RKO (cell line): ENCODE results near the gene YKT6.
A peak's percentile ranks its signal among the peaks of the same experiment; 100 is the strongest.
"Not testable (repeated sequence)": the region's sequence is repeated elsewhere in the genome, so short reads cannot be mapped to it uniquely, and the experiment has no call there.

ENCODE experiments used
- DNase-seq: peaks from one replicate; pipeline ENCODE4 v3.0.0-alpha.2; 2016; ENCODE audit warnings: low spot score

Gene YKT6

DNA sequence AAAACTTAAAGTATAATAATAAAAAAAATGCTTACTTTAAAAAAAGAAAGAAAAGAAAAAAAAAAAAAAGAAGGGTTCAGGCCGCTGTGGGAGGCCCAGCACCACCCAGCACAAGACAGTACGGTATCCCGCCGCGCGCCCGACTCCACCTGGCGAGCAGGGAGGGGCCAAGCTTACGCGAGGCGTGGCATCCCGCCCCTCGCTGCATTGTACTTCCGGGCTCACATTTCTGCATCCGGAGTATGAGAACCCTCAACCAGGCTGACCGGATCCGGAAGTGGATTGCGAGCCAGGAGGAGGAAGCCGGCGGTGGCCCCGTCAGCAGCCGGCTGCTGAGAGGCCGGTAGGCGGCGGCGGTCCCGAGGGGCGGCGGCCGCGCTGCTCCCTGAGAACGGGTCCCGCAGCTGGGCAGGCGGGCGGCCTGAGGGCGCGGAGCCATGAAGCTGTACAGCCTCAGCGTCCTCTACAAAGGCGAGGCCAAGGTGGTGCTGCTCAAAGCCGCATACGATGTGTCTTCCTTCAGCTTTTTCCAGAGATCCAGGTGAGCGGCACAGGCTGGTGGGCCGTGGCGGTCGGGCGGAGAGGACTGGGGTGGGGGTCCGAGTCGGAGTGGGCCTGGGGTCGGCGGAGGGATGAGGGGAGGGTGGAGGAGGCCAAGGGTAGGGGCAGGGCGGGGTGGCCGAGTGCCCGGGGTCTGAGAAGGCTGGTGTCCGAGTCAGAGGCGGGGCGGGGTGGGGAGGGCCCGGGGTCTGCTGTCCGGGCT is at the start of gene YKT6:
YKT6 (plus strand) TSS at position 280 of the 763 bp plus-strand sequence; CDS start at position 438, 158 bp downstream.
- peak; percentile 96 for DNase-seq

DNA sequence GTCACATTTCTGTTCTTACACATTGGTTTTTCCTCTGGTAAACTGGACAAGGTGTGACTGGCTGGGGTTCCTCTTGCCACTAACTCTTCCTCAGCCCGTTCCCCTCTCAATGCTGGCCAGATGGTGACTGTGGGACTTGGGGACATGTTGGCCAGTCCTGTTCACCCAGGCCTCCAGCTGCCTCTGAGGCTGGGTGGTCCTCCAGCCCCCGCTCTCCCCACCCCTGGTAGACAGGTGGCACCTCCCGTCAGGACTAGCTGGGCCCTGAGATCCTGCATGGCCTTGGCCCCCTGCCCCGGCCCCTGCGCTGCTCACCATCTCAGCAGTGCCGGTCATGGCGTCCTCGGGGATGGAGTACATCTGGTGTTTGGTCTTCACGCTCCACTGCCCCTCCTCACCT is 48.8 kb upstream of the YKT6 start:
- no peak for DNase-seq

DNA sequence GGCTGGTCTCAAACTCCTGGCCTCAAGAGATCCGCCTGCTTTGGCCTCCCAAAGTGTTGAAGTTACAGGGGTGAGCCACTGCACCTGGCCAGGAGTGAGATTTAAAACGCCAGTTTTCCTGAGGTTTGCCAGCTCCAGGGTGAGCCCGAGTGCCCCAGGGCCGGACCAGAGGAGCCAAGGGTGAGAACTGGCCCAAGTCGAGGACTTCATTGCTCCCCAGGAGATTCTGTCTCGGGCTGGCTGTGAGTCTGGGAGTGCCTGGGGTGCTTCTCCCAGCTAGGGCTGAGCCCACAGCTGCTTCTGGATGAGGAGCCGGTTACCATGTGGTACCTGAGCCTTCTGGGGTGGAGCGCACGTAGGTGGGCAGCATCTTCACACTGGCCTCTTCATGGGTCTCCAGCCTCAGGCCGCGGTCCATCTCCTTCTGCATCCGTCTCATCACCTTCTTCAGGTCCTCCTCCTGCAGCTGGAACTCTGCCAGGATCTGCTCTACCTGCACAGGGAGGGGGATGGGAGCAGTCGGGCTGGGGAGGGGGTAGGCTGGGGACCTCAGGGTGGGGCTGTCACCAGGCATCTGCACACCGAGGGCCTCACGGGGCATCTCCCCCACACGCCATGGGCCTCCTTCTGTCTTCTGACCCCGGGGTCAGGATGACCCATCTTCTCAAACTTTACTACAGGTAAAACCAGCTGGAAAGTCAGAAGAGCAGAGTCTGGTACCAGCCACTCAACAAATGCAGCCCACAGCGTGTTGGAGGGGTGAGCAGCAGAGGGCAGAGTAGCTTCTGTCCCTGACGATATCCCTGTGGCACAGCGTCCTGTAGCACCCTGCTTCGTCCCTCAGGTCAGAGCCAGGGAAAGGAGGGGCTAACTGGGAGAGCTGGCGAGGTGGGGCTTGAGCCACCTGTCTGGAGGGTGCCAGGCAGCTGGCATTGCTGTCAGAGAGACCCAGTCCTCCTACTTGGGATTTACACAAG is 47.5 kb upstream of the YKT6 start:
- DNase-seq = no peak

DNA sequence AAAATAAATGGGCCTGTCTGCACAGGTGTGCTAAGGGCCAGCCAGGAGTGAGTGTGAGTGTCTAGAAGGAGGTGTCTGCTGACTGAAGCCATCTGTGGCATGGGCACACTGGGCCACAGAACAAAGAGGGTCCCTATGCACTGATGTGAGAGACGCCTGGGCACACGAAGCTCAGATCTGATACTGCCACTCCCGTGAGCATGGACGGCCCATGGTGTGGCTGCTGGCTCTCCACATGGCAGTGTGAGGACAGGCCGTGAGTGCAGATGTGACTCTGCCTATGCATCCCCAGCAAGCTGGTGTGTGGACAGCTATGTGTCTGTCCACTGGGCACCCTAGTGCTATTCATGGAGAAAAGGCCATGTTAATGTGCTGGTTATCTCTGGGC is 46.8 kb upstream of the YKT6 start:
- no peak for DNase-seq

DNA sequence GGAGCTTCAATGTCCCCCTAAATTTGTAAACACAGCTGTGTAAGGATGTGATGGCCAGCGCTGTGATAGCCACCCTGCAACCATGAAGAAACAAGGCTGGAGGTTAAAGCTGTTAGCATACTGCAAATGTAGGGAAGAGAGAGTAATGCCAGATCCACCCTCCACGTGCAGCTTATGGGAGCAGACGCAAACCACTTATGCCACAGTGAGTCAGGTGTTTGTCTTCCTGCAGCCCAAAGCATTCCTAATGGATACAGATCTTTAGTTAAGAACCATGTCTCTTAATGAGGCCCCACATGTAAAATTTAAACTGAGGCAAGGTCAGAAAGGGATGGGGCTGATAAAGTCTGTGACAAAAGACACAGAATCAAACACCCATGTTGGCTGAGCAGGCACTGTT is 46.1 kb upstream of the YKT6 start:
- no peak for DNase-seq

DNA sequence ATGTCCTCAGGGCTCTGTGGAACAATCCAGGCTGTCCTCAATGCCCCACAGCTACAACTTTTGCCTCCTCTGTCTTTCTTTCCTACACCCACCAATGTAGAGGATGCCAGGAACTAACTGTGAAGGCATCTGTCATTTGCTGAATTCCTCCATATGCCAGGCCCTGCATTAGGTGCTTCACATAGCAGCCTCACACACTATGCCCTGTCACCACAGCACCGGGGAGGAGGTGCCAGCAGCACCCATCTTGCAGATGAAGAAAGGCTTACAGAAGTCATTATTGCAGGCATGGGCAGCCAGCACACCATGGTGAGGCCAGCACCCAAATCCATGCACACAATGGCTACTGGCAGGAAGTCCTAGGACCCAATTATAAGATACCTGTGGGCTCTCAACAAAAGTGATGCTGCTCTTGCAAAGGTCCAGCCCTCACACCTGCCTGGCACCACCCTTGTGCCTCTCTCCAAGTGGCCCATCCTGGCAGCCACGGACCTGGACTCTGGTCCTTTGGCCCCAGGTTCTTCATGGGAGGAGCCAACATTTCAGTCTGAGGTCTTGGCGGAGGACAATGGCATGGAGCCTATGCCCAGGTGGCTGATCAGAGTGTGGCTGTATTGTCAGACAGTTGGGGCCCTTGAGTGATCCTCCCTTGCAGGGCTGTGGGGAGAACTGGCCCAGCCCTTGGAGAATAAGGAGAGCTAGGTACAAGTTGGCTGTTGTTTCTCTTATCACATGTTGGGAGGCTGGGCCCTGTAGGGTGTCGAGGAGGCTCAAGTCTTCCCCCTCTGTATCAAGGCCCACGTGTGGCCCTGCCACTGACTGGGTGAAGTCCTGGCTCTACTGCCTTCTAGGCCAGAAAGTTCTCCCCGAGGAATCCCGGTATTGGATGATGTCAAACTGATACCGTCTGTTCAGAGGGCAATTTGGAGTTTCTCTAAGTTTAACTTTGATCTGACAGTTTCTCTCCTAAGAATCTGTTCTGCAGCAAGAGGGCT is 45.3 kb upstream of the YKT6 start:
- DNase-seq = no peak

DNA sequence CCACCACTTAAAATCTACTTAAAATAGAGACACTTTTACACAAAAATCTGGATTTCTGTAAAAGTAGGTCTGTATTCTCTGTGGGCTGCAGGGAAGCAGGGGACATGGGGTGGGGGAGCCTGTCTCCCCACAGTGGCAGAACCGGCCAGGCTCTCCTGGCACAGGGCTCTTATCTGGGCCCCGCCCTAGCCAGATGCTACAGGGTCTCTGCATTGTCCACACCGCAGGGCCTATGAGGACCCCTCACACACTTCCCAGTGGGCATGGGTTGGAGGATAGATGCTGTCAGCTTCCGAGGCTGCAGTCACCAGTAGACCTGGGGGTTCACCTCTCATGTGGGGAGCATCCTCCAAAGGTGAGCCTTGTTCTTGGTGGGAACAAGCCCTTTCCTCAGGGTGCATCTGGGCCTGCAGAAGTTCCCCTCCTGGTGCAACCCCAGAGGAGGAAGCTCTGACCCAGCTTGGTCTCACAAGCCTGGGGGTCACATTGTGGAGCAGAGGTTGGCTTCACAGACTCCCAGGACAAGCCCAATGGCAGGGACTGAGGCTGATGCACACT is 44.2 kb upstream of the YKT6 start:
- no peak for DNase-seq

DNA sequence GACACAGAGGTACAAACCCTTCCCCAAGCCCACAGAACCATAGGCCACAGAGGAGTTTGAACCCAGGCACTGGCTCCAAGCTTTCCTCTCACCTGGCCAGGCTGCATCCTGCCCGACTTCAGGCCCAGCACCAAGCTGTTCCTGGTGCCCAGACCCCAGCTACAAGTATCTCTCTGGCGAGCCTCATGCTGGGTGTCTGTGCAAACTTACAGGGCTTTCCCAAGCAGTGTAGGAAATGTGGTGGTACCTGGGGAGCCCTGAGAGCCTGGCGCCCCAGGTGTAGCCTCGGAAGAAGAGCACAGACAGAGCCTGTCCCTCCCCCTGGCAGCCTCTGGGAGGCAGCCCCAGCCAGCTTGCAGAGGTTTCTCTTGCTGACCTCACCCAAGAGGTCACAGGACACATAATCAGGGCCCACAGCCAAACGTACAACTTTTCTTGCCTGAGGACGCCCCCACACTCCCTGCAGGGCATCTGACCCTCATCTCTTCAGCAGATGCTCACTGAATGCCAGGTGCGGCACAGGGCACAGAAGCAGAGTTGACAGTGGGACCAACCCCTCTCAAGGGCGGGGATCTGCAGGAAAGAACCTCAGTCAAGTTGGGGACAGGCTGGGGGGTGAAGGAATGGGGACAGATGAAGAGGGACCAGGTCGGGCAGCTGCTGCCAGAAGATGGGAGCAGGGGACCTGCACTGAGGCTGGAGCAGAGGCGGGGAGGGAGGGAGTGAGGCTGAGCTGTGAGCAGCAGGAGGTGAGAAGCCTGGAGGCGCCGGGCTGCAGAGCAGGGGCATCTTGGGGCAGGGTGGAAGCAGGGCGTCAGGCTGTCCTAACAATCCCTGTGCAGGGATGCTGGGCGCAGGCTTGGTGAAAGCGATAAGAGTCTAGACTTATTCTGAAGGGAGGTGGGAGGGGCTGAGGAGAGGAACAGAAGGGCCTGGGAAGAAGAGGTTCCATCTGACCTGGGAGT is 43.4 kb upstream of the YKT6 start:
- DNase-seq = no peak

DNA sequence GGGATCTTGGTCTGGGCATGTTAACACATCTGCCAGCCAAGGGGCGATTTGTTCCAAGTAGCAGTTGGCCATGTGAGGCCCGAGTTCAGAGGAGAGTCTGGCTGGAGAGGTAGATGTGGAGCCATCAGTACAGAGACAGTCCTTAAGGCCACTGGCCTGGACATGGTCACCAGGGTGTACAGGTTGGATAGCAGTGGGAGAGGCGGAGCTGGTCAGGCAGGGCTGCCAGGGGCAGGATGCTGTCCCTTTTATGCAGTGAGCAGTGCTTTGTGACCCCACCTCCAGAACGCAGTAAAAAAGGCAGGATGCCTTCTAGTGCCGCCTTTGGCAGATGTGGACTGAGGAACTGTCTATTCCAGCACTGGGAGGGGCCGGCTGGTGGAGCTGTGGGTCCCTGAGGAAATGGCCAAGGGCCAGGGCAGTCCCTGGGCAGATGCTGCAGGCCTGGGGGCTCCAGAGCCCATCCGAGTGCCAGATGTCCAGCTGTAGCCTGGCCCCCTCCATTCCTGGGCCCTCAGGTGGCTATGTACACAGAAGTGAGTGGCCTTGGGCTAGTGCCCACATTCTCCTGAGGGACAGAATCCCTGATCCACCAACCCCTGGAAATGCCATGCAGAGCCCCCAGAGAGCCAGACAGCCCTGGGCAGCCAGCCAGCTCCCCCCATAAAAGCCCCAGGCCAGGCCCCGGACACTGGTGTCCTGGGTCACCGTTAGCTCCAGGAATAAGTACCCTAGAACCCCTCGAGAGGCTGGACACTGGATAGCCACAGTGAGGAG is 42.5 kb upstream of the YKT6 start:
- no peak for DNase-seq

DNA sequence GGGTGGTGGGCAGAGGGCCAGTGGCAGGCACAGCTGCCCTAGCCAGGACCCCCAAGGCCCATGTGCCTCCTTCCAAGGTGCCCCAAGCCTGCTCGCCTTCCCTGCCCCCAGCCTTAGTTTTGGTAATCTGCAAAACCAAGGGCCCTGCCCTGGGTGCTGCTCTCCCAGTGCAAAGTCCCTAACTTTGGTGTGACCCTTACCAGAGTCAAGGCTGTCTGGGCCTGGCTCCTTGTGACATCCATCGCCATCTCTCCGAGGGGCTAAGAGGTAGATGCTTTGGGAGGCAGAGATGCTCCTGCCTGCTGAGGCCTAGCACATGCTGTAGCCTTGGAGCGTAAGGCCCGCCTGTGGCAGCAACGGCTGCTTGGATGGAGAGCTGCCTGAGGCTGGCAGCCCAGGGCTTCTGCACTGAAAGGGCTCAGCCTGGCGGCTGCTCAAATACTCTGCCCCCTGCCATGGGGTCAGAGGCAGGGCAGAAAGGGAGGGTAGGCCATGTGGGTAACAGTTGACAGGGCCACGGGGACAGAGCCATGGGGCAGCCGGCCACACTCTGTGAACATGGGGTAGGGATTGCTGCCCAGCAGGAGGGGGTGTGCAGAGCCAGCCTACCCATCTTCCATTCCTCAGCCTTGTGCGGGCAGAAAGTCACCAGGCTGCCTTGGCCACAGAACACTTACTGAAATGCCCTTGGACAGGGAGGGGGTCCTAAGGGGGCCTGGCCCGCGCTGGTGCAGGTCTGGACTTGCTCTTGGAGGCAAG is 41.7 kb upstream of the YKT6 start:
- no peak for DNase-seq

DNA sequence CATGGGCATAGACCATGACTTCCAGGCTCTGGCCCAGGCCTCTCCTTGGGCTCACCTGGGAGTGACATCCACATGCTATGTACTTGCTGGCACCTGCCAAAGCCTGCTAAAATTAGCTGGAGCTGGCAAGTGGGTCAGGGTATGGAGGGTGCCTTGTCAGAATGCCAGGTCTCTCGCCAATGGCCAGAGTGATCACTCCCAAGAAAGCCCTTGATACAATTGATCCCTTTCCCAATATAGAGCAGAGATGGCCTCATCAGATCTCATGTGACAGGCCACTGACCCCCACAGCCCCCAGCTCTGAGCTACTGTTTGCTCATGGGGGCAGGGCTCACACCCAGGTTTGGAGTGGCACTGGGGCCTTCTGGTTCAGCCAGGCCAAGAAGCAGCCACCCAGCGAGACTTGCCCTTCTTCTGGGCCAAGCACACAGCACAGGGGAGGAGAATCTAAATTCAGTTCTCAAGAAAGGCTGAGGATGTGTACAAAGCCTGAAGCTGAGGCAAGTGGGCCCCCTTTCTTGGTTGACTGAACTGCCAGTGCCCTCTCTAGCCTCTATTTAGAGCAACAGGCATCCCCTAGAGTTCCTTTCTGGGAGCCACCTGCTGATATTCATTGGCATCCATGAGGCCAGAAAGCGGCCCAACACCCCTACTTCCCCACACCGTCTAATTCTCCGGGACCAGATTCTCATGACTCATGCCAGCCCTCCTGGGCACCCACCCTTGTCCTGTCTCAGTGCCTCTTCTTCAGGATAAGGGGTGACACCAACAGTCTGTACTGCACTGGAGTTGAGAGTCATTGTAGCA is 40.8 kb upstream of the YKT6 start:
- no peak for DNase-seq

DNA sequence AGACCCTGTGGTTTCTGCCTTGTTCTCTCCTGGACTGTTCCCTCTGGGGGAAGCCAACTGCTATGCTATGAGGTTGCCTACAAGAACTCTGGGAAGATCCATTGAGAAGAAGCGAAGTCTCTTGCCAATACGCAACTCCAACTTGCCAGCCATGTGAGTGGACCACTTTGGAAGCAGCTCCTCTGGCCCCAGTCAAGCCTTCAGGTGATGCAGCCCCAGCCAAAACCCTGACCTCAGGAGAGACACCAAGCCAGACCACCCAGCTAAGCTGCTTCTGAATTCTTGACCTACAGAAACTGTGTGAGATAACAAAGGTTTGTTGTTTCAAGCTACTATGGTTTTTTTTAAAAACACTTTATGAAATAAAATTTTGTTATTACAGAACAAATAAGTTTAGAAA is 39.4 kb upstream of the YKT6 start:
- no peak for DNase-seq

DNA sequence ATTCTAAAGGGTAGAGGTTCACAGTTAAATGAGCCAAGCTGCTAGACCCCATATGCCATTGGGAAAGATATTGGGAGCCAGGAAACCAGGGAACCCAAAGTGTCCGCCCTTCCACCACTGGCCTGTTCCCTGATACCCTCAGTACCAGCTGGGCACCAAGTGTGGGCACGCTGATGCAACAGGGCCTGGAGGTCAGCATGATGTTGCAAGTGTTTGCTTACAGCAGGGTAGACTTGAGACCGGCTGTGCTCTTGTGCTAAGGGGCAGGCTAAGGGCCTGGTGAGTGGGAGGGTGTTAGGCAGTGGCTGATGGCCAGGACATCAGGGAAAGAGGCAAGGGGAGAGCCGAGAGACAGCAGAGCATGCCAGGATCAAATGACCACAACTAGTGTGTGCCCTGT is 38.6 kb upstream of the YKT6 start:
- no peak for DNase-seq

DNA sequence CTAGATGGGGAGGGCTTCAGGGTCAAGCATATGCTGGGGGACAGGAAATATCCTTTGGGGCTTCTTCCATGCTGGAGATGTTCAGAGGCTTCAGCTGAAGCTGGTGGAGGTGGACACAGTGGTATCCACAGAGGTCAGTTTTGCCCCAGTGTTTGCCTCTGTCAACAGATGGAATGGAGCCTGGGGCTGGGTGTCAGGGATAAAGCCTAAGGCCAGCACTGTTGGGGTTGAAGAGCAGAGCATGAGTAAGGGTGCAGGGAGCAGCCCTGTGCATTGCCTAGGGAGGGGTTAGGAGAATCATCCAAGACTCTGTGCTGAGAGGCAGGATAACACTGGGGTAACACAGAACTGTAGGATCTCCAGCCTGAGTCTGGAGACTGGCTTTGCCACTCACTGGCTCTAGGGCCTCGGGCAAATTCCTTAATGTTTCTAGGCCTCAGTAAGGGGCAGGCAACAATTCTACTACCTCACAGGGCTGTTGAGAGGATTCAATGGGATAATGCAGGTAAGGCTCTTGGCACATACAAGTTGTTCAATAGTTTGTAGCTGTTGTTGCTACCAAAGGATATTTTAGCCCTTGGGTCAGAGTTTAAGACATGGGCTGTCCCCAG is 37.9 kb upstream of the YKT6 start:
- no peak for DNase-seq

DNA sequence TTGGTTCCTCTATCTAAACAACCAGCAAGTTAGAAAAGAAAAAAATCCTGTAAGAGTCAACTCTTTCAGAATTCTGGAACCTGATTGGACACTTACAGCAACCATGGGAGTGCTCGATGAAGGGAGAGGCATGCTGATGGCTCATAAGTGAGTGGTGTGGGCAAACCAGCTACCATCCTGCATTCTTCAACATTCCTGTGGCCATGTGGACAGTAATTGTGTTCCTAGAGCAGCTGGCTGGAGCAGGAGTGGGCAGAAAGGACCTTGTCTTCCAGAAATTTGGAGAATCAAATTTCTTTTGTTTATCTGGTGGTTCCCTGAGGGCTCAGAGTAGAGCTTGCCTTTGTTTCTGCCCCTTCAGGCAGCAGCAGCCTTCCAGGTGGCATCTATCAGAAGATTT is 37.2 kb upstream of the YKT6 start:
- DNase-seq = no peak

DNA sequence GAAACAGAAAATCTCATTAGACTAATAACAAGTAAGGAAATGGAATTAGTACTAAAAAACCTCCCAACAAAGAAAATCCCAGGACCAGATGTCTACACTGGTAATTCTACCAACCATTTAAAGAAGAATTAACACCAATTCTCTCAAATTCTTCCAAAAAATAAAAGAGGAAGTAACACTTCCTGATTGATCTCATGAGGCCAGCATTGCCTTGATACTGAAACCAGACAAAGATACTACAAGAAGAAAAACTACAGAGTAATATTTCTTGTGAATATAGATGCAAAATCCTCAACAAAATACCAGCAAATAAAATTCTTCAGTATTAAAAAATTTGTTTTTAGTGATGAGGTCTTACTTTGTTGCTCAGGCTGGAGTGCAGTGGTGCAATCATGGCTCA is 32.9 kb upstream of the YKT6 start:
- no peak for DNase-seq

DNA sequence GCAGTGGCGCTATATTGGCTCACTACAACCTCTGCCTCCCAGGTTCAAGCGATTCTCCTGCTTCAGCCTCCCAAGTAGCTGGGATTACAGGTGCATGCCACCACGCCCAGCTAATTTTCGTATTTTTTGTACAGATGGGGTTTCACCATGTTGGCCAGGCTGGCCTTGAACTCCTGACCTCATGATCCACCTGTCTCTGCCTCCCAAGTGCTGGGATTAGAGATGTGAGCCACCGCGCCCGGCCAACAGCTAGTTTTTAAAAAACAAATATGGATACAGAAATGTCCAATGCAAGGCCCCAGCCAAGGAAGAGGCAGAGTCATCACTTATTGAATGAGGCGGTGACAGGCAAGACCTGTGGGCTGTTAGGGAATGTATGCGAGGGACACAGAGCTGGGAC is 28.9 kb upstream of the YKT6 start:
- DNase-seq = not testable (repeated sequence)

DNA sequence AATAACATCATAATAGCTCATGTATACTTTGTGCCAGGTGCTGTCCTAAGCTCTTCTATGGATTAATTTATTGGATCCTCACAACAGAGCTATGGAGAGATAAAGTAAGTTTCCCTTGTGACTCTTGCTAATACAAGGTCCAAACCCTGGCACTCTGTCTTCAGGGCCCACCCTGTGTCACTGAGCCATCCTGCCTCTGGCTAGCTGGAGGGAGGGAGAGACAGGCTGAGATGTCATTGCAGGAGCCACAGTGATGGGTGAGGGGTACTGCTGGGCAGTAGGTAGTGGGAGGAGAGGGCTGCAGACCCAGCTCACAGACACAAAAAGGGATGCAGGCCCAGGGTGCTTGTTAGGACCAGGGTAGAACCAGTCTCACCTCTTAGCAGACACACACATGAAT is 28.4 kb upstream of the YKT6 start:
- no peak for DNase-seq
